NCI-H1436 treated with DMSO at 0.1 percent for 48 hours (cell line): ENCODE measurements around the gene ARF3.
"Not testable (repeated sequence)": the region's sequence is repeated elsewhere in the genome, so short reads cannot be mapped to it uniquely, and the experiment has no call there.

Source experiments
- DNase-seq: peaks from one replicate; lab custom pipeline; 2025; lab: John Stamatoyannopoulos, UW

Gene ARF3

GRCh38 chr12:48929551-48929950 is 27.7 kb downstream of the ARF3 start:
- DNase-seq = no peak

- no peak for DNase-seq
Observed at GRCh38 chr12:48927261-48927660, 30.0 kb downstream of the ARF3 start.

GRCh38 chr12:48925304-48926011 is 31.8 kb downstream of the ARF3 start, which contains the start of gene FKBP11:
TSS of gene FKBP11 (minus strand) at chr12:48925492. CDS start at chr12:48925428, 64 bp downstream.
- no peak for DNase-seq

GRCh38 chr12:48924617-48925303 is 32.5 kb downstream of the ARF3 start:
- DNase-seq = no peak

- DNase-seq = no peak
Observed at GRCh38 chr12:48923117-48923516, 34.2 kb downstream of the ARF3 start.

- no peak for DNase-seq
Observed at GRCh38 chr12:48917857-48918537, 39.3 kb downstream of the ARF3 start.

GRCh38 chr12:48910196-48910595 is 47.1 kb downstream of the ARF3 start:
- DNase-seq = no peak

GRCh38 chr12:48909698-48910097 is 47.6 kb downstream of the ARF3 start:
- DNase-seq = not testable (repeated sequence)

- no peak for DNase-seq
Observed at GRCh38 chr12:48907245-48907644, 50.0 kb downstream of the ARF3 start.

- DNase-seq = peak; percentile 17
Observed at GRCh38 chr12:48903982-48904411, 53.3 kb downstream of the ARF3 start.

- DNase-seq = no peak
Observed at GRCh38 chr12:48903363-48903981, 53.8 kb downstream of the ARF3 start.

GRCh38 chr12:48901278-48901677 is 56.0 kb downstream of the ARF3 start:
- no peak for DNase-seq

- no peak for DNase-seq
Observed at GRCh38 chr12:48899651-48900050, 57.6 kb downstream of the ARF3 start.

GRCh38 chr12:48894271-48894670 is 63.0 kb downstream of the ARF3 start:
- no peak for DNase-seq

- no peak for DNase-seq
Observed at GRCh38 chr12:48890657-48891418, 66.4 kb downstream of the ARF3 start.

GRCh38 chr12:48889679-48890078 is 67.6 kb downstream of the ARF3 start:
- no peak for DNase-seq
